GM19023 (cell line): ENCODE measurements around the gene CASKIN2.
A peak's percentile ranks its signal among the peaks of the same experiment; 100 is the strongest.

Experiments used
- ATAC-seq: cut with Tn5 transposase; IDR thresholded peaks from one replicate; pipeline ENCODE4 v1.9.1; 2021; ENCODE audit warnings: mild to moderate bottlenecking, moderate library complexity; ENCODE audit not compliant: unreplicated experiment

CASKIN2 gene, protein sequence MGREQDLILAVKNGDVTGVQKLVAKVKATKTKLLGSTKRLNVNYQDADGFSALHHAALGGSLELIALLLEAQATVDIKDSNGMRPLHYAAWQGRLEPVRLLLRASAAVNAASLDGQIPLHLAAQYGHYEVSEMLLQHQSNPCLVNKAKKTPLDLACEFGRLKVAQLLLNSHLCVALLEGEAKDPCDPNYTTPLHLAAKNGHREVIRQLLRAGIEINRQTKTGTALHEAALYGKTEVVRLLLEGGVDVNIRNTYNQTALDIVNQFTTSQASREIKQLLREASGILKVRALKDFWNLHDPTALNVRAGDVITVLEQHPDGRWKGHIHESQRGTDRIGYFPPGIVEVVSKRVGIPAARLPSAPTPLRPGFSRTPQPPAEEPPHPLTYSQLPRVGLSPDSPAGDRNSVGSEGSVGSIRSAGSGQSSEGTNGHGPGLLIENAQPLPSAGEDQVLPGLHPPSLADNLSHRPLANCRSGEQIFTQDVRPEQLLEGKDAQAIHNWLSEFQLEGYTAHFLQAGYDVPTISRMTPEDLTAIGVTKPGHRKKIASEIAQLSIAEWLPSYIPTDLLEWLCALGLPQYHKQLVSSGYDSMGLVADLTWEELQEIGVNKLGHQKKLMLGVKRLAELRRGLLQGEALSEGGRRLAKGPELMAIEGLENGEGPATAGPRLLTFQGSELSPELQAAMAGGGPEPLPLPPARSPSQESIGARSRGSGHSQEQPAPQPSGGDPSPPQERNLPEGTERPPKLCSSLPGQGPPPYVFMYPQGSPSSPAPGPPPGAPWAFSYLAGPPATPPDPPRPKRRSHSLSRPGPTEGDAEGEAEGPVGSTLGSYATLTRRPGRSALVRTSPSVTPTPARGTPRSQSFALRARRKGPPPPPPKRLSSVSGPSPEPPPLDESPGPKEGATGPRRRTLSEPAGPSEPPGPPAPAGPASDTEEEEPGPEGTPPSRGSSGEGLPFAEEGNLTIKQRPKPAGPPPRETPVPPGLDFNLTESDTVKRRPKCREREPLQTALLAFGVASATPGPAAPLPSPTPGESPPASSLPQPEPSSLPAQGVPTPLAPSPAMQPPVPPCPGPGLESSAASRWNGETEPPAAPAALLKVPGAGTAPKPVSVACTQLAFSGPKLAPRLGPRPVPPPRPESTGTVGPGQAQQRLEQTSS (N-terminal part only)

DNA sequence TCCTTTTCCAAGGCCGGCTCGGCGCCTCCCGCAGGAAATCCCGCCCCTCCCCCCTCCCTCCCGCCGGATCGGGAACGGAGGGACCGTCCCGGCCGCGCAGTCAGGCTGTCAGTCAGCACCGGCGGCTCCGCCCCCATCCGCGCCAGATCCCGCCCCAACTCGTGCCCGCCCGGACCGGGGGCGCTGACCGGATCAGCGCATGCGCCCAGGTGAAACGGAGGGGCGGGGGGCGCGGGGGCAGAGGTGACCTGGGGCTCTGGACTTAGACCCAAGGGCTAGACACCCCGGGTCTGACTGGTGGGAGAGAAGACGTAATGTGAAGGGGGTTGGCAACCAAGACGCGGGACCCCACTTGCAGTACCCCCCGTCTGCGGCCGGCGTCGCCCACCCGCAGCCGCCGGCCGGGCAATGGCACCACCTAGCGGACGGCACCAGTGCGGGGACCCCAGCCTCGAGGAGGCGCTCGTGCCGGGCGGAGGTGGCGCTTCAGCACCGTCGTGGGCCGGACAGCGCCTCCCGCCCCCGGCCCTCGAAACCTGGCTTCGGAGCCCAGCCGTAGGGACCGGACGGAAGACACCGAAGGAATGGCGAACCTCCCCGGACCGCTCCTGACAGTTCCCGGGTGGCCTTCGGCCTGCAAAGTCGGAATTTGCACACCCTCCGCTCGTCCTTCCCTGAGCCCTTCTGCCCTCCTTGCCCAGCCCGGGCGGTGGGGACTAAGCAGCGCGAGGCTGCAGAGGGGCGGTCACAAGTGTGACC lies at the start of gene CASKIN2:
Gene CASKIN2, minus strand, starts transcription at position 42 of the 759 bp plus-strand sequence. CDS start 1,733 bp downstream, outside the sequence.
- ATAC-seq: peak; percentile 32

DNA sequence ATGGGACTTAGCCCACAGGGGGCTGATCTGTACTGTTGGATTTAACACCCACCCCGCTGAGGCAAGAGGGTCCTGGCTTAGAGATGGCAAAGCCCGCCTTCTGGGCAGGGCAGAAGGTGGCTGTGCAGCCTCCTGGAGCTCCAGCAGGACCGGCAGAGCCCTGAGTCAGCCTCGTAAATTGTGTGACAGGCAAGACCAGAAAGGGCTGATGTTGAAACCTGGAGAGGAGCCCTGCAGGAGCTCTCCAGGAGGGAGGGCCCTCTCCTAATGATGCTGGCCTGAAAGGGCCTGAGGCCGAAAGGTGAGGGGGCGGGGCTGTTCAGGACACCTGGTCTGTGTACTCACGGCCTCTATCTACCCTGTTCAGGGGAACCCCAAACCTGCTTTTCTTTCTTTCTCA lies 49.7 kb upstream of the CASKIN2 start:
- ATAC-seq: no peak

DNA sequence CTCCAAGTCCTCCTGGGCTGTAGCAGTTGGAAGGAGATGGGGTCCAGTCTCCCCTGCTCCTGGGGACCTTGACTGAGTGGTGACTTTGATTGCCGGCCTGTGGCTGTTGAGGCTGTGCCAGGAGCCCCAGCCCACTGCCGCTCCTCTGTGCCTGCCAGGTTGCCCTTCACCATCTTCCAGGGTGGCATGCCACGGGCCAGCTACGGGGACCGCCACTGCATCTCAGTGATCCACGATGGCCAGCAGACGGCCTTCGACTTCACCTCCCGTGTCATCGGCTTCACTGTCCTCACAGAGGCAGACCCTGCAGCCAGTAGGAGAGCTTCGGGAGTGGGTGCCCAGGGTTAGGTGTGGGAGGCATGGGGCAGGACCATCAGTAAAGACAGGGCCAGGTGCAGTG lies 48.9 kb upstream of the CASKIN2 start:
- no peak for ATAC-seq

DNA sequence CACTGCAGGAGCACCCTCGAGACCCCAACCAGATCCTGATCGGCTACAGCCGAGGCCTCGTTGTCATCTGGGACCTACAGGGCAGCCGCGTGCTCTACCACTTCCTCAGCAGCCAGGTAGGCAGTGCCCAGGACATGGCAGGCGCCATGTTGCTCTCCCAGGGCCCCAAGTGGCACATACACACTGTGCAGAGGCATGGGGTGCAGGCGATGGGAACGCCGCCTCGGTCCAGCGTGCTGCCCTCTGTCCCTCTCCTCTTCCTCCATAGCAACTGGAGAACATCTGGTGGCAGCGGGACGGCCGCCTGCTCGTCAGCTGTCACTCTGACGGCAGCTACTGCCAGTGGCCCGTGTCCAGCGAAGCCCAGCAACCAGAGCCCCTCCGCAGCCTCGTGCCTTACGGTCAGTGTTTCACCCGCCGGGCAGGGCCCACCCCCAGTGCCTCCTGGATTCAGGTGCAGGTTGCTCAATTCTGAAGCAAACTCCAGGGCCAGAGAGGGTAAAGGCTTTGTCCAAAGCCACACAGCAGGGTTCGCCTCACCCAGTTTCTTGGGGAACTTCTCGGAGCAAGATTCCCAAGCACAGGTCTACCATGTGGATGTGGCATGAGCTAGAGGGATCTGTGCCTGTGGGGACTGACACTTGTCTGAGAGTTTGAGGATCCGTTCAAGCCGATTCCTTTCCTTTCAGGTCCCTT lies 47.9 kb upstream of the CASKIN2 start:
- no peak for ATAC-seq

DNA sequence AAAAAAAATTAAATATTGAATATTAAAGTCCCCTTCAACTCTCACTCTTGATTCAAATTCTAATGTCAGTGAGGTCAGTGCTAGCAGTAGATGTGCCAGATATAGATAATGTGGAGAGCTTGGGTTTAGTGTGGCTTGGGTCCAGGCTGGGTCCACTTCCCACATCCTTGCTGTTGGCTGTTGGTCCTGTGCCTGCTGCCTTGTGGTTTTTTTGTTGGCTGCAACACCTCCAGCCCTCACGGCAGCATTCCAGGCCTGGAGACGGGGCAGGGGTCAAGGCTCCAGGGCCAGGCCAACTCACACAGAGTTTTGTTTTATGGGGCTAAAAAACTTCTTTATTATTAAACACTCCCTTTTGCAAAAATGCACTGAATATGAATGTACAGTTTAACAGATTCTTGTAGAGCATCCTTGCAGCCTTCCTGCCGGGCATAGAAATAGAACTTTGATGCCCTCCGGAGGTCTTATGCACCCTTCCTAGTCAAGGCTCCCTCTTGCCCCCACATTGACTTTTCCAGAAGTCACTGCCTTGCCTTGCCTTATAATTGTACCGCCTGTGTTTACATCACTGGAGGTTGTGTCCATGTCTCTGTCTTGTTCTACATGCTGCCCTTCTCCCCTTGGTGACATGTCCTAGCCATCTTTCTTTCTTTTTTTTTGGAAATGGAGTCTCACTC lies 46.7 kb upstream of the CASKIN2 start:
- no peak for ATAC-seq

DNA sequence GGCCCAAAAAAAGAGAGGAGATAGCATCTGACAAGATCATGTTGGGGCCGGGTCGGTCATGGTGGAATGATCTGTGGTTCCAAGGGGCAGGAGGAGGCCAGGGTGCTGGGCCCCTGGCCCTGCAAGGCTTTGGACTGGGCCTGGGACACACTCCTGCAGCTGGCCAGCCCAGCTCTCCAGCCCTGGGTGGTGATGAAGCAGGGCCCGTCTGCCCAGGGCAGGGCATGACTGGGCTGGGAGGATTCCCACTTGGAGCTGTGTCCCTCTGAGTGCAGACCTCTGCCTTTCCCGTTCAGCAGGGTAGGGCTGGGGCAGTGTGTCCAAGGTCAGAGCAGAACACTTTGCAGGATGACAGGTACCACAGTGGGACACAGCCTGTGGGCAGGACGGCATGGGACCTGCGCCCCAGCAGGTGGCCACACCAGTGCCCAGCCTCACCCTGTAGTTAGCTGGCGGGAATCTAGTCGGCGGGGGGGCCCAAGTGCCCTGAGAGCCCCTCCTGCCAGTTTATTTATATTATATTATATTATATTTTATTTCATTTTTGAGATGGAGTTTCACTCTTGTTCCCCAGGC lies 44.7 kb upstream of the CASKIN2 start:
- no peak for ATAC-seq

DNA sequence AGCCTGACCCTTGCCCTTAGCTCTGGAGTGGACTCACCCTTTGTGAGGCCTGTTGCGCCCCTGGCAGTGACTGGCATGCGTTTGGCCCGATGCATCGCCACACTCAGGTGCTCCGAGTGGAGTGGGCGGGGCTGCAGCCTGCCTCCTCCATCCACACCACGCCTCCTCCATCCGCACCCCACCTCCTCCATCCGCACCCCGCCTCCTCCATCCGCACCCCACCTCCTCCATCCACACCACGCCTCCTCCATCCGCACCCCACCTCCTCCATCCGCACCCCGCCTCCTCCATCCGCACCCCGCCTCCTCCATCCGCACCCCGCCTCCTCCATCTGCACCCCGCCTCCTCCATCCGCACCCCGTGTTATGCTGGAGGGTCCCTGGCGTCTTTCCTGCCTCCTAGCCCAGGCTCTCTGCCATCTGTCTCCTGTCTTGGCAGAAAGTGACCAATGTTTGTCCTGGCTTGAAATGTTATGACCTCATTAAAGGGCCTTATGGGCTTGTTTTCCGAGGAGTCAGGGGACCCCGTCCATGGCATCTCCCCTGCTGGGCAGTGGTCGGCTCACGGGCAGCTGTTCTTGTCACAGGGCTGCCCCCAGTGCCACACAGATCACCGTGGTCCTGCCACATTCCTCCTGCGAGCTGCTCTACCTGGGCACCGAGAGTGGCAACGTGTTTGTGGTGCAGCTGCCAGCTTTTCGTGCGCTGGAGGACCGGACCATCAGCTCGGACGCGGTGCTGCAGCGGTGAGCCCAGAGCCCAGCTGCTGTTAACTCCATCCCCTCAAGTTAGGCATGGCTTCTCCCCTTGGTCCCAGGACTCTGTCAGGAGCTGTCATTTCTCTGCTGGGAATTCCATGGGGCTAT lies 43.6 kb upstream of the CASKIN2 start:
- ATAC-seq: no peak

DNA sequence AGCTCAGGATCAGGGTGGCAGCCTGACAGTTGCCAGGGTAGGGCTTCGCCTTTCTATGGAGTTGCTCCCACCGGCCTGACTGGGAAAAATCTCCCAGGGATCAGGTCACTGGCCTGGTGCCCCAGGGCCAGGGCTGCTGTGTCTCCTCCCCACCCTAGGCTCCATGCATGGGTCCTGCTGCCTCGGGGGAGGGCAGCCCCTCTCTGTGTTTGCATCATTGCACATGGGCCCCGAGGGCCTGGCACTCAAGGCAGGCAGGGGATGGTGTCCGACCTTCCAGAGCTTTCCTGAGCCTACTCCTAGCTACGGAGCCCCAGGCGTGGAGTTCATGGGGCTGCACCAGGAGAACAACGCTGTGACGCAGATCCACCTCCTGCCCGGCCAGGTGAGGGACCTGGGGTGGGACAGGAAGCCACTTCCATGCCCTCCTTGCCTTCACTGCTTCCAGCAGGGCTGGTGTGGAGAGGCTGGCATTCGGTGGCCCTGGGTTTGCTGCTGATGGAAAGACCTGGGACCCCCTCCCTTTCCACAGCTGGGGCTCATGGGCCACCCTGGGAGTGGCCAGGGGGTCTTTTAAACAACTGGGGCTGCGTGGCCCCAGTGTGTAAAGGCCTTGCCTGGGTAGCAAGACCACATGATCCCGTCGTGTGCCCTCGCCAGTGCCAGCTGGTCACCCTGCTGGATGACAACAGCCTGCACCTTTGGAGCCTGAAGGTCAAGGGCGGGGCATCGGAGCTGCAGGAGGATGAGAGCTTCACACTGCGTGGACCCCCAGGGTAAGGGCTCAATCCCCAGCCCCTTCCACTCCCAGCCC lies 42.7 kb upstream of the CASKIN2 start:
- ATAC-seq: no peak

DNA sequence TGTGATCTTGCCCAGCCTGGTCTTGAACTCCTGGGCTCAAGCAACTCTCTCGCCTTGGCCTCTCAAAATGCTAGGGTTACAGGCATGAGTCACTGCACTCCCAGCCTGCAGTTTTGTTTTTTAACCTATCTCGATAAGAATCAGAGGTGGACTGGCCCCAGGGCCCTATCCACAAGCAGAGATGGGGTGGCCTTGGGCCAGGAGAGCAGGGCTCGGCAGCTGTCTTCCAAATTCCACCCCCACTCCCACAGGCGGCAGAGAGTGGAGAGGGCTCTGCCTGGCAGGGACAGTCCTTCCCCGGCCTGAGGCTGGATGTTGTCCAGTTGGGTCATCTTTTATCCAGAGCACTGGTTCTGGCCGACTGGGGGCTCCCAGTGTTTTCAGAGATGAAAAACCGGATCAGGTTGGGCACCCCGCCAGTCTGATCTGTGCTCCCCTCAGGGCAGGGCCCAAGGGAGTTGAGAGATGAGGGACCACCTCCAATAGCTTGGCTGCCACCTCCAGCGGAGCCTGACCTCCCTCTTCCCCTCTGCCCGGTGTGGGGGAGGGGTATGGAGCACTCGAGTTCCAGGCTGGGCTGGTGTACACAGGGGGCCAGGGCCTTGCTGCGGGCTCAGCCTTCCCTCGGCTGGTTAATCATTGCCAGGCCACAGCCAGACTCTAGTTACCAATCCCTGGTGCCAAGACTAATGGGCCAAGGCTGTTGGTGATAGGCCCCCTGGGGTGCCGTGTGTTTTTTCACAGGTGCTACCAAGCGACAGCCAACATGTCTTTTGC lies 41.9 kb upstream of the CASKIN2 start:
- ATAC-seq: no peak

DNA sequence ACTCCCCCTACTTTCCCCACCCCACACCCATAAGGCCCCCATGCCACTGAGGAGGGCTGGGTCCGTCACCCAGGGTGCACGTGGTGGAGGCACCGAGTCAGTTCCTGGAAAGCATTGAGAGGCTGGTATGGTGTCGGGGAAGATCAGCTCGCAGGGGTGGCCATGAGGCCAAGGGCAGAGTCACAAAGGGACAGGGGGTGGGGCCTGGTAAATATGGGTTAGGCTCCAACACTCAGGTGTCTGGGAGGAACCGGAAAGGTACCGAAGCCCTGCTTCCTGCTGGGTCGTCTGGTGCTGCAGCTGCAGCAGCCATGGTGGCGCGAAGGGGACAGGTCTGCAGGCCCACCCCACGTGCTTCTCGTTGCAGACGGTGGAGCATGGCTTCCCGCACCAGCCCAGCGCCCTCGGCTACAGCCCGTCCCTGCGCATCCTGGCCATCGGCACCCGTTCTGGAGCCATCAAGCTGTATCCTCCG lies 40.4 kb upstream of the CASKIN2 start:
- ATAC-seq: no peak

DNA sequence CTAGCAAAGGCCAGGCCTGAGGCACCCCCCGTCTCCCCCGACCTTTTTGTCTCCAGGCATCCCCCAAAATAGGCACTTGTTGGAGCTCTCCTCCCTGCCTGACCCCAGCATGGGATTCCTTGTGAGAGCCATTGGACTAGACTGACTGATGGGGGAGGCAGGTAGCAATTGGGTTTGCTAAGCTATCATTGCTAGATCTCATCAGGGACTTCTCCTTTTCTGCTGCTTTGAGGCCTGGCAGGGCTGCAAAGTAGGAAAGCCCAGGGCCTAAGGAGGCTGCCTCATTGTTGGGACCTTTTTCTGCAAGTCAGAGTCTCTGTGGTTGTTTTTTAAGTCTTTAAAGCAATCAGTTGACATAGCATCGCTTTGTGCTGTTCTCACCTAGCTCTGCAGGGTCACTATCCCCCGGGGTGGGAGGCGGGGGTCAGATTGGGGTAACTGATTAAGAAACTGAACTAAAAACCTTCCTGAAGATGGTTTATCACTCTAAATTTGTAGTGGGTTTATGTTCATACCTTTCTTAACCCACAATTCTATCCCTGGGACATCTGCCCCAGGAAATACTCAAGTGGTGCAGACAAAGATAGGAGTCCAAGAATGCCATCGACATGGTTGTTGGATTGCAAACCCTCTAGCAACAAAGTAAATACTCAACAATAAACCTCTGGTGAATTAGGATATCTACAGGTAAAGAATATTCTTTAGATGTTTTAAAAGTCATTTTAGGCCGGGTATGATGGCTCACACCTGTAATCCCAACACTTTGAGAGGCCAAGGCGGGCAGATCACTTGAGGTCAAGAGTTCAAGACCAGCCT lies 38.2 kb upstream of the CASKIN2 start:
- no peak for ATAC-seq

DNA sequence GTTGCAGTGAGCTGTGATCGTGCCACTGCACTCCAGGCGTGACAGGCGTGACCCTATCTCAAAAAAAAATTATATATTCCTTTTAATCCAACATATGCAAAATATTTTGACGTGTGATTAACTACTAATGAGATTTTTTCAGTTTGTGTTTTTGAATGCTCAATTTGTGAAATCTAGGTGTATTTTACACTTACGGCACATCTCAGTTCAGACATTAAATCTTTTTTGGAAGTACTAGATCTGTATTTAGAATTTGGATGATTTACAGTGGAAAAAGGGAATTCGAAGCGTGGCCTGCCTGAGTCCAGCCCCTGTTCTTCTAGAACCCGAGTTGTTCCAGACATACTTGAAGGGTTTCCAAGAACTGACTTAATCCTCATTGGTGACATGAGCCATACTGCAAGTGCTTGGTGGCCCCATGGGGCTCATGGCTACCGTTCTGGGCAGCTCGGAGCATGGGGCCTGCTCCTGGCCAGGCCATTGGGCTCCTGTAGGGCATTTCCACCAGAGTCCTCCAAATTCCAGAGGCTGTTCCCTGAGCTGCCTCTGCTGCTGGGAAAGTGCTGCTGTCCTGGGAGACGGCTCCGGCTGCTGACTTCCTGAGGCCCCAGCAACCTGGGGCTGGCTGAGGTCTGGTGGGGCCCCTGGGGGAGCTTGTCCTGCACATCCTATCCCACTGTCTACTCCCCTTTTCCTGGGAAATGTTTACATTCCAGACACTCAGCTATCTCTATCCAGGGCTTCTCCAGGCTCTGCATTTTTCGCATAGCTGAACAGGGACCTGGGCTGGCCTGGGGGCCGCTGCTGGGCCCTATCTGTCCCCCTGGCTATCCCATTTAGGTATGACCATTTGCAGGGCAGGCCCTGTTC lies 37.3 kb upstream of the CASKIN2 start:
- no peak for ATAC-seq

DNA sequence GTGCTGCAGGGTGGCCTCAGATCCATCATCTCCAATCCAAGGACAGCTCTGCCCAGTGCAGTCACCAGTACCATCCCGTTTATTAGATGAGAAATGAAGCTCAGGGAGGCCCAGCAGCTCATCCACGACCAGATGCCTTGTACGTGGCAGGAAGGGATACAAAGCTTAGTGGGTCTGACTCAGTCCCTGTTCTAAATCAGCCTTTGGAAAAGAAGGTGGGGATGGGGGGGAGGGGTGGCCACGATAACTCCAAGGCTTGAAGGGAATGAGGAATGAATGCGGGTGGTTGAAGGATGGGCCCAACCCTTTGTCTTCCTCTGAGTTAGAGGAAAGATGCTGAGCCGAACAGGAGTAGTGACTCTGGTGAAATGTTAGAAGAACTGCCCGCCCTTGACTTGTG lies 35.9 kb upstream of the CASKIN2 start:
- no peak for ATAC-seq

DNA sequence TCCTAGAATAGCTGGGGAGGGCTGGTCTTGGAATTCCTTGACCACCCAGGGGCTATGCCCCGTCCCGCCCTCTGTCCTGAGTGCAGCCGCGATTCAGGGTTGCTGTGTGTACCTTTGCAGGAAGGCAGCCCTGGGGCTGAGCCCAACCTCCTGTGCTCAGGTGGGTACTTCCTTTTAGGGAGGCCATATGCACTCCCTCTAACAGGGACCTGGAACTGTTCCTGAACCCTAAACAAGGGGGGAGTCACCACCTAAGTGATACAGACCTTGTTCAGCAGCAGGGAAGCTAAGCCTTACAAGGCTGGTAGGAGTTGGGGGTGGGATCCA lies 34.8 kb upstream of the CASKIN2 start:
- no peak for ATAC-seq
